Stimulated activated CD4-positive, alpha-beta T cell treated with anti-CD3 and anti-CD28 coated beads, Interleukin-12 subunit alpha, Interleukin-12 subunit beta, amount 100 ng/mL, for 4 hours (primary cell): Measurements from ENCODE around the gene SCYL3.
"Not testable (repeated sequence)": the region's sequence is repeated elsewhere in the genome, so short reads cannot be mapped to it uniquely, and the experiment has no call there.

Experiments
- DNase-seq: peaks from one replicate; pipeline ENCODE4 v3.0.0-alpha.2; 2020

SCYL3 gene

DNA sequence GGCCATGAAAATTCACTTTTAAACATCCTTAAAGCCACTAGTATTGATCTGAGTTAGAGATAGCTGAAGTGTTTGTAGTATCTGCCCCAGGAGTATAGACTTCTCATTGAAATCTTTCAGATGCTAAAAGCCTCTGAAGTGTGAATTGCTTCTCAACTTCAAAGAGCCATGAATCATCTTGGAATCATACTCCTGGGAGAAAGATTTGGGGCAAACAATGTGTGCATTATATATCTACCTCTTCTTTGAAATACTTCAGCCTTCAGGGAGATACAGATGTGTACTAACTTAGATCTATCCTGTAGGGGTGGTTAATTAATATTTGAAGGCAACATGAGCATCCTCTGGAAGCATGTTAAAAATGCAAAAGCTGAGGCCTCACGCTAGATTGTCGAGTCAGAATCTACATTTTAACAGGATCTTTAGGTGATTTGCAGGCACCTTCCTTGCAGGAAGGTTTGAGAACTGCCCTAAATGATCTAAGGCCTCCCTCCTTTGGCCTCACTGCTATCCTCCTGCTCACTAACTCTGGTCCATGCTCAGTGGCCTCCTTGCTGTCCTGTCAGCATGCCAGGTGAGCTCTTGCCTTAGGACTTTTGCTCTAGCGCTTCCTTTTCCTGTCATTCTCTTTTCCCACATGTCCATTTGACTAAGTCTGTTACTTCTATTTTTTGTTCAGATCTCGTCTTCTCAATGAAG, 6.0 kb upstream of the SCYL3 start:
- DNase-seq = no peak

DNA sequence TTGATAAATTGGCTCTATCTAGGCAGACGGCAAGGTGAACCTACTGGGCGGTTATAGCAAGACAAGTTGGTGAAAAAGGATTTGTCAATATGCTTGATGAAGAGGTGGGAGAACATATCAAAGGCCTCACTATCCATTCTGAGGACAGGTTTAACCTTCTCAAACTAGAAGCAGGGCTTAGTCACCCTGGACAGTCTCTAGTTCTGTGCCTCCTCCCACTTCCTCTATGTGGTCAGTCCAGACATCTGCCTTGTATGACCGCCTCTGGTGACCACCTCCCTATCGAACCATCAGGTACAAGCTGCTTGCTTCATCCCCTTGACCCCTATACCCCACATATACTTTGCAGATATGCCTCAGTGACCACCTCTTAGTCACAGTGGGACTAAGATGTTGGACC, 2.3 kb upstream of the SCYL3 start:
- no peak for DNase-seq

DNA sequence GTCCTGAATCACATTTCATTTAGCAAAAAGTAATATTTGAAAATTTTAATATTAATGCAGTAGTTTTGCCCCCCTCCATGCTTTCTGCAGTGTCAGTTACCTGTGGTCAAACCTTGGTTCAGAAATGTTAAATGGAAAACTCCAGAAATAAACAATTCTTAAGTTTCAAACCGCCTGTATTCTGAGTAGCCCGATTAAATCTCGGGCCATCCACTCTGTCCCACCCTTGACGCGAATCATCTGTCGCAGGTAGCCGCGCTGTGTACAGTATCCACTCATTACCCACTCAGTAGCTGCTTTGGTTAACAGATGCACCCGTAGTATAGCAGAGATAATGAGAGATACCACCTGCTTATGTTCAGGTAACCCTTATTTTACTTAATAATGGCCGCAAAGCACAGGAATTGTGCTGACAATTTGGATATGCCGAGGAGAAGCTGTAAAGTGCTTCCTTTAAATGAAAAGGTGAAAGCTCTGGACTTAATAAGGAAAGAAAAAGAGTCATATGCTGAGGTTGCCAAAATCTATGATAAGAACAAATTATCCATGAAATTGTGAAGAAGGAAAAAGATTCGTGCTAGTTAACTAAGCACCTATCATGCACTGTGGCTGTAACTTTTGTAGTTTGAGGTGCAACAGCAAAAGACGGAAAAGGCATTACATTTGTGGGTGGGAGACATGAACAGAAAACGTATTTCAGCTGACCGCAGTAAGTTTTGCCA, 889 bp upstream of the SCYL3 start:
- no peak for DNase-seq

DNA sequence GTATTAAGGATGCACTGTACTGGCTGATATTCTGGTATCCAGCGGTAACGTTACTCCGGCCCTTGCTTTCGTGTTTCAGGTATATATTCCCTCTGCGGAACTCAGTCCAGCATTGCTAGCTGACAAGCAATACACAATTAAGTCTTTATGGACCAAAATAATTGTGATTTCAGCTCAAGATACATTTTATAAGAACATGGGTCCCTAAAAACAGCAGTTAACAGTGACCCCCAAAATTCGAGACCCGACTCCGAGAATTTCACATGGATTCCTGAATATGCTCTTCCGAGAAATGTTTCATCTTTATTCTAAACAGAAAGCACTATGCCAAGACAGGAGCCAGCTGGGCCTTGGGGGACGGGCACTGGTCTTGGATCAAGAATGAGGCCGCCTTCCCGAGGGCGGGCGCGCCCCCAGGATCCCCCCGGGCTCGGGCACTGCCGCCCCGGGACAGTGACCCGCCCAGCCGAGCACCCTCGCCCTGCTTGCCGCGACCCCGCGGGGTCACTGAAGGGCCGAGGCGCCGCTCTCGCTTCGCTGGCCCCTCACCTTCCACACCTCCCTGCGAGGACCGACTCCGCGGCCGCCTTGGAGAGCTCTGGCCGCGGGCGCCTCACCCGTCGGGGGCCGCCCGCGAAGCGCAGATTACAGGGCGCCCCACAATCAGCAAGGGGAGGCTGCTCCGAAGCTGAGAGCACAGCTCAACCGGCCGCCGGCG, 610 bp downstream of the SCYL3 start:
- DNase-seq = peak; percentile 18

DNA sequence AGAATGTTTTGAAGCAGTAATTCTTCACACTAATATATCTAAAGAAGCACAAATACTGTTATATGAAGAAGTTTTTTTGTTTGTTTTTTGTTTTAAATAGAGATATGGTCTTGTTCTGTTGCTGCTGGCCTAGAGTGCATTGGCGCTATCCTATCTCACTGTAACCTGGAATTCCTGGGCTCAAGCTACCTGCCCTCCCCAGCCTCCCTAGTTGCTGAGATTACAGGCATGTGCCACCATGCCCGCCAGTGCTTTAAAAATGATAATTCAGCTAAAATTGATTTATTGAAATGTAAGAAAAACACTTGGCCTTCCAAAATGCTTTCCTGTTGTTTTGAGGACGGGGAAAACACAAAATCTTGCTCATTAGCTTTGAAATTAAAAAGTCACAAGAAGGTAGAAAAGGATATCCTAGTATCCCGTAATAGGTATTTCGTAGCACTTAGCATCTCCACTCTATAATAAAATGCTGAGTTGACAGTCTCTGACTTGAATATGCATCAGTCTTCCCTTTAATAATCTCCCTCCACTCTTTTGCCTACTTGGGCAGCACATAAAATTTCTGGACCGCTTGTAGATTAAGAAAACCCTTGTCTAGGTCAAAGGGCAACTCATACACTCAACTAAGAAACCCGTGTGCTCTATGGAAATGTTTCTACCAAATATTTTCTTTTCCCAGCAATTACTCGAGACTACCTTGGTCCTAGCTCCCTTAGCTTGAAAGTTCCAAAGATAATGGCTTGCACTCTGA, 1.3 kb downstream of the SCYL3 start:
- no peak for DNase-seq

DNA sequence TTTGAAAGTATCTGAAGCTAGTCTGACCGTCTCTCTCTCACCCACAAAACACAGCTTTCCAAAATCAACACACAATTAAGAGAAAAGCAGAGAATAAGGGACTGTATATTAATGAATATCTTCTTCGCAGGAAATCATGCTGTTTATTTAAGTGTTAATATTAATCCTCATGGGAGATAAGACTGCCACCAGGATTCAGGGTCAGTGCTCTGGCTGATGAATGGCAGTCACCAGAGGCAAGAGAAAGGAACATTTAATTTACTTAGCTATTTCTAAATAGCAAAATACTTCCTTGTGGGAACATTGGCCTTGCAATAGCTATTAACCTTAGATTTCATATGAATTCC, 2.2 kb downstream of the SCYL3 start:
- no peak for DNase-seq

DNA sequence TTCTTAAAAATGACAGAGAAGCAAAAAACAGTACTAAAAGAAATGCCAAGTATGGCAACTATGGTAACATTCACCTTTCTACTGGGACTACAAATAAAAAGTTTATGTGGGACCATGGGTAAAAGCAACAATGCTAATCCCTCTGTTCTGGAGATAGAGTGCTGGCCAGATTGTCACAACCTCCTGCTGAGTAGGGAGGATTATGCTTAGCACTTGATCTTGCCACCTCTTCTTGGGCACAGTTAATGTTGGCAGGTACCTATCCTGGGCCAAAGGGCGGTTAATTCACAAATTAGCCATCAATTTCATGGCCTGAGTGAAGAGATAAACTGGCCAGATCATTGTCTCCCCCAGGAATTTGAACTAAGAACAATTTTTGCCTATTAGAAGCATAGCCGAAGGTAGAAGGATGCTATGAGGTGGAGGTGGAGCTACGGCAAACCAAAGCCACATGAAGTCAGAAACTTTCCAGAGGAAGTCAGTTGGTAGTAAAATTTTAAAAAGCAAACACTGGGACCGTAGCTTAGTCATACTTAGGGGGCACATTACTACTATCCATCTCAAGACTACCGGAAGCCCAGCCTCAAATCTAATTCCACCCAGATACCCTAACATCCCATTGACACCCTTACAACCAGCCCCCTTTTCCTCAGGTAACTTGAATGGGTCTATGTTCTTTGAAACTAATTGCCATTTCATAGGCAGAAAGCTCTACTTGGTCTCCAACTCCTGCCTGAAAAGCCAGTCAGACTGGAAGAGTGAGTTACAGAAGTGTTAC, 2.7 kb downstream of the SCYL3 start:
- DNase-seq = no peak

DNA sequence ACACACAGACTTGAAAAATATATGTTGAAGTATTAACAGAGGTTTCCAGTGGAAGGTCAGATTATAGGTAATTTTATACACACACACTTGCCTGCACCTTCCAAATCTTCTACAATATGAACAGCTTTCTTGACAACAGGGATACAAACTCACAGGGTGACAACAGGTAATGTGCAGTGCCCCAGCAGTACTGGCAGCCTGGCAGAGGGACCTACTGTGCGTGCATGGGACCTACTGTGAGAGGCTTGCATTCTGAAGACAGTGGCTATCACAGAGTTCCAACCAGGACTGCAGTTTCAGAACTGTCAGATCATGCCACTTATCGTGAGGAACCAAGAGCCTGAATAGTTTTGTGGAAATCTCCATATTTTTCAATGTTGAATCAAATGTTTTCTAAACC, 3.8 kb downstream of the SCYL3 start:
- no peak for DNase-seq

DNA sequence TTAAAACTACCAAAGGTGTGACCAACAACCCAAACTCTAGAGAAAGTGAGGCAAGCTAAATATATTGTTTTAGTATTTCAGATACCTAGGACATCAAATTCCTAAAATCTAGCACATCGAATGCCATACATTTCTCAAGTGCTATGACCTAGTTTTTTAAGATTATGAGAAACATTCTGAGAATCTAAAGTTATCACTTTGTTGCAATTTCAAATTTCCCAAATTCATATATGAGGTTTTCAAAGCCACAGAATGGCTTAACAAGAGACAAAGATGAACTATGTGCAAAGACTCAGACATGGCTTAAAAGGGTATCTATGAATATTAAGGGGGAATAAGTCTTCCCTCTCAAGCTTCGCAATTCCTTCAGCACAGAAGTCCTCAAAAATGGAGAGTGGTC, 6.8 kb downstream of the SCYL3 start:
- DNase-seq = no peak

DNA sequence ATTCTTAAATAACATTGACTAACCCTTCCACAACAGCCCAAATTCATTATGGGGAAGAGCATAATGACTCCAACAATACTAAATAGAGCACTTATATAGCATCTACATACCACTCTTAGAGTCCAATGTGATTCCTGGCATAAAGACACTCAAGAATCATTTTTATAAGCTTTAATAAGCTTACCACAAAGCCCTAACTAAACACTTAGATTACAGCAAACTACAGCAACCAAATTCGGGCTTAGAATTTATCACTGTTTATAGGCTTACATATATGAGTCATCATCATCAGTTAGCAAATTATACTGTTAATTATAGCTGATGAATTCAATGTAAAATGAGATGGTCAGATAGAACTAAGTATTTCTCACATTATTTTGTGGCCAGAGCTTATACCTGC, 7.3 kb downstream of the SCYL3 start:
- no peak for DNase-seq

DNA sequence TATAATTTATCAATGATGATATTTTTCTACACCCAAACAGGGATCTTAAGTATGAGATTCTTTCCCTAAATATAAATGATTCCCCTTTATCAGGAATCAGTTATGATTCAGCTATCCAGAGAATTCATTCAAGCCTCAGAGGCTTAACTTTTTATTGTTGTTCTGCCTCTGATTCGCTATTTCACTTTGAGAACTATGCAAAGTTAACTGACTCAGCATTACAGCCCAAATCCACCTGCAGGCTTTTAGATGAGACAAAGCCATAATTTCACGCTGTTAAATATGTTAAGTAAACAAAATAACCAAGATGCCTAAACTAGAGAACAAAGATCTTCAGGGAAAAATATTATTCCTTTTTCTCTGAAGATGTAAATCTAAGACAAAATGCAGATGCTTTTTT, 8.5 kb downstream of the SCYL3 start:
- DNase-seq = no peak

DNA sequence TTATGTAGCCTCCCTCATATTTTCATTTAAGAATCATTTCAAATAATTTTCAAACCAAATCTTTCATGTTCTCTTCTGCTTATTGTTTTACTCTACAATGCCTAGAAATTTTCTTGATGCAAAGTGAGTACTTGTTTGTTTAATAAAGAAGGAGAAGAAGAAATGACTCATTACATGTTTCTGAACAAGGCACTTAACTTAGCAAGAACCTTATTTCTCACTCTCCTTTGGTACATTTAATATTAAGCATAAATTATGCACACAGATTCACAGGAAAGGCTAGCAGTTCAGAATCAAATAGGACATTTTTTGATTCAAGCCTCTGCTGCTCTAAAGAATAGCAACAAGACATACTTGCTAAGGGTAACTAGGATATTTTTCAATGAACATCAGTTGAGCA, 9.1 kb downstream of the SCYL3 start:
- DNase-seq = no peak

DNA sequence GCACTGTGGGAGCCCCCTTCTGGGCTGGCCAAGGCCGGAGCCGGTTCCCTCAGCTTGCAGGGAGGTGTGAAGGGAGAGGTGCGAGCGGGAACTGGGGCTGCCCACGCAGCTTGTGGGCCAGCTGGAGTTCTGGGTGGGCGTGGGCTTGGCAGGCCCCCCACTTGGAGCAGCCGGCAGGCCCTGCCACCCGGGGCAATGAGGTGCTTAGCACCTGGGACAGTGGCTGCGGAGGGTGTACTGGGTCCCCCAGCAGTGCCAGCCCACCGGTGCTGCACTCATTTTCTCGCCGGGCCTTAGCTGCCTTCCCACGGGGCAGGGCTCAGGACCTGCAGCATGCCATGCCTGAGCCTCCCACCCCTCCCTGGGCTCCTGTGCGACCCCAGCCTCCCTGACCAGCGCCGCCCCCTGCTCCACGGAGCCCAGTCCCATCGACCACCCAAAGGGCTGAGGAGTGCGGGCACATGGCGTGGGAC, 11.6 kb downstream of the SCYL3 start:
- DNase-seq = no peak

DNA sequence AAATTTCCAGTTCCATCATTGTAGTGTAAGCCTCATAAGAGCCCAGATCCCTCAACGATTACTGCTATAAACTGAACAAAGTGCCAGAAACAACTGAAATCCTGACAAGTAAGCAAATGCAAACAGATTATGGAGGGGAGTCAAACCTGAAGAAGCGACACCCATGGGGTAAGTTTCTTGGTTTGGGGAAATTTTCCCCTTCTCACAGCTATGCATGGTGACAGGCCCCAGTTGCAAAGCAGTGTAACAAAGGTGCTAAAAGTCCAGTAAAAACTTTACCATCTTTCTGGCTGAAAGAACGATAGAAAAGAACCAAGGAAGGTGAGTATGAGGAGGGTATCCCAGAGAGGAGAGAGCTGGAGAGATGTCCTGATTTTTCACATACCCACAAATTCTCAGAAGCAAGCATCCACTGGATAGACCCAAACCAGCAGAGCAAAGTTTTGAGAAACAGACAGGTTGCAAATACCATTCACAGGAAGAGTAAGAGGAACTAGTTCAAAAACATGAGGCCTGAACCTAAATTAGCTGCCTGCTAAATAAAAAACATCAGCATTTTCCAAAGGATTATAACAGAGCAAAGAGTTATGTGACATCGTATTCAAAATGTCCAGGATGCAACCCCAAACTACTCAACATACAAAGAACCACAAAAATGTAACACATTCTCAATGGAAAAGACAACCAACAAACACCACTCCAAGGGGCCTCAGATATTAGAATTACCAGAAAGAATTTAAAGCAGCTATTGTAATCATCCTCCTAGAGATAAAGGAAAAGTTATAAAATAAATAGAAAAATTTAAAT, 14.5 kb downstream of the SCYL3 start:
- DNase-seq = no peak

DNA sequence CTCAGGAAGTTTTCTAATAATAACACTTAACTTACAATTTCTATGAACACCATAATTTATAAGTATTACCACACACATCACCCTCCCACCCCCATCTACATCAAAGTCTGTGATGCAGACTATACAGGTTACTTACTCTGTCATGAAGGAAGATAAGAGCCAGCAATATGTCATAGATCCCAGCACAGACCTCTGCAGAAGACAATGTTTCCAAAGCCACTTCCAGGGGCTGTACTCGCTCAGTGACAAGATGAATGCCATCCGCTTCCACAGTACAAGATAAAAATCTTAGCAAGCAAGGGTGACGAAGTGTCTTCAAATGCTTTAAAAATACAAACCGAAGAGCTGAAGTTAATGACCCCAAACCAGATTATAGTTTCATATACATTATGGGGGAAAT, 15.2 kb downstream of the SCYL3 start:
- DNase-seq = no peak

DNA sequence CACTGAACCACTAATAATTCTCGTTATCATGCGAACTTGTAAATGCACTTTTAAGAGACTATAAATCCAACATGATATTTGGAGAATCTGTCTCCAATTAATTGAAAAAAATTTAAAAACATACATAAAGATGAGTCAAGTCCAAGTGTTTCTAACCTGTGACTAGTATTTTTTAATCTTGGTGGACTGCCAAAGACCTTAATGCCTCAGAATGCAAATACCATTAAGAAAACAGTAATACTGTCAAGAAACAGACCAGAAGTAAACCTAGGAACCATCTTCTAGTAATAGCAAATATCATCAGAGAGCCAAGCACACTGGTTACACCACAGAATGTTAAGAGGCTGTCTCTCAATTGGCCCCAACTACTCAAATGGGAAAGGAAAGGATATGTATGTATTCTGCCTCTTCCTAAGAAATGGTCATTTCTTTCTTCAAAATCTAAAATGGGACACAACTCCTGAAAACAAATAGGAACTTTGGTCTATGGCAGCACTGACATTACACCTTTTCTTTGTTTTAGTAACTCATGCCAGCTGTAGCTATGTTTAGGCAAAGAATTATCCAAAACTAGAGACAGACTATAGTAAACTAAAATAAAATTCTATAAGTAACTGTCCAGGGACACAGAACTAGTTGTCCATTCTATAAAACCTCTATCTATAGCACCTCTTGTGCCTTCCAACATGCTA, 15.8 kb downstream of the SCYL3 start:
- DNase-seq = no peak

DNA sequence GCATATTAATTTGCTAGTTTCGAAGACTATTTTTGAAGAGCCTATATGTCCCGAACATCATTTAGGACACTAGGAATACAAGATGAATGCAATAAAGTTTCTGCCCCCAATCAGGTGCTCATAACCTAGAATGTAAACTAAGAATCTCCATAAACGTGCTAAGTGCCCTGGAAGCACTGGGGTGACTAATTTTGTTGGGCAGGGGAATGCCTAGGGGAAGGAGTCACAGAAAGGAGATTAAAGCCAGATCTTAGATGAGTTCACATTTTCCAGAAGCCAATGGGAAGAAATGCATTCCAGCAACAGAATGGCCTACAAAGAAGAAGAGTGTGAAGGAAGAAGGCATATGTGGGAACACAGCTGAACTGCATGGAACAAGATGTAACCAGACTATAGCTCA, 19.5 kb downstream of the SCYL3 start:
- no peak for DNase-seq

DNA sequence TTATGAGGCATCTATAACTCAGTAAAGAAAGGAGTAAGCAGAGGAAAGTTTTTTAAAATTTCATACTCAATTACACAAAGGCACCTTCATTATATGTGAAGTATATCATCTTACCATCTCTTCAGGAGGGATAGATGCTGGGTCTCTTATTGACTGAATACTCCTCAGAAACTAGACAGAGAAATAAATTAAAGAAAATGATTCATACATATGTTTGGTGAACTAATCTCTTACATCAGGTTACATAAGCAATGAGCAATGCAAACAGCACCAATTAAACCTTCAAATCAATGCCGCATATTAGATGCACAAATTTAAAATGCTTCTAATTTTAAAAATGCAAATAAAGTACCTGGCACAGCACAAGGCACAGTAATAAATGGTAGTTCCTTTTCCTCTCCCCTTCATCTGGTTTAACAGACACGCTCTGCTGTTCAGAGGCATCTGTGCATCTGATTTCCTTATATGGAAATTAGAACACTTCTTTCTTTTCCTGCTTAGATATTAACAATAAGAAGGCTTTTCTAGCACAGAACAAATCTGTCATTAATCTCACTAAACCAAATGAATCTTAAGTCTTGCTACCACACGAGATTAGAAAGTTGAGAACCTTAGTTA, 20.0 kb downstream of the SCYL3 start:
- no peak for DNase-seq

DNA sequence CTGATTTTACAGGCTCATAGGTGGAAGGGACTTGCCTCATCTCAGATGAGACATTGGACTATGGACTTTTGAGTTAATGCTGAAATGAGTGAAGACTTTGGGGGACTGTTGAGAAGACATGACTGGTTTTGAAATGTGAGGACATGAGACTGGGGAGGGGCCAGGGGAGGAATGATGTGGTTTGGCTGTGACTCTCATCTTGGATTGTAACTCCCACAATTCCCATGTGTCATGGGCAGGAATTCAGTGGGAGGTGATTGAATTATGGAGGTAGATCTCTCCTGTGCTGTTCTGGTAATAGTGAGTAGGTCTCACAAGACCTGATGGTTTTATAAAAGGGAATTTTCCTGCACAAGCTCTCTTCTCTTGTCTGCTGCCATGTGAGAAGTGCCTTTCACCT, 20.8 kb downstream of the SCYL3 start:
- DNase-seq = no peak

DNA sequence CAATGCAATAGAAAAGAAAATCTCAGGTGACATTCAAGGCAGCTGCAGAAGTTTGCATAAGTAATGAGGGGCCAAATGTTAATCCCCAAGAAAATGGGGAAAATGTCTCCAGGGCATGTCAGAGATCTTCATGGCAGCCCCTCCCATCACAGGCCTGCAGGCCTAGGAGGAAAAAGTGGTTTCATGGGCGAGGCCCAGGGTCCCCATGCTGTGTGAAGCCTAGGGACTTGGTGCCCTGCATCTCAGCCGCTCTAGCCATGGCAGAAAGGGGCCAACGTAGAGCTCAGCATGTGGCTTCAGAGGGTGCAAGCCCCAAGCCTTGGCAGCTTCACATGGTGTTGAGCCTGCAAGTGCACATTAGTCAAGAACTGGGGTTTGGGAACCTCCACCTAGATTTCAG, 21.7 kb downstream of the SCYL3 start:
- DNase-seq = not testable (repeated sequence)

DNA sequence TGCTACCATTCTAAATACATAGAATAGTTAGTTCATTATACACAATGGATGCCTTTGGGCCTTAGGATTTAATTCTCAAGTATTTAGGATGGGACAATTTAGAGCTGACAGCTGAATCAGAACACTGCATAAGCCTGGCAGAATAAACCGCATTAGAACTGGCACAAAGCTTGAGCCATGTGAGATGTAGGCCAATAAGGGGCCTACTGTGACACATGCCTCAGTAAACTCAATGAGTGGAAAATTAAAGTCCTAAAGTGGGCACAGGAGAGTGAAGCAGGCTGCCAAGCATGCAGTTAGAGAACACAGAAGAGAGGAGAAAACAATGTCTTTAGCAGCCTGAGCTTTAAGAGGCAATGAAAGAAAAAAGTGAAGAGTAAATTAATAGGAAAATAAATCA, 24.3 kb downstream of the SCYL3 start:
- no peak for DNase-seq
